ENCODE data around the gene RMDN3. TPM values are rescaled to one million over a fixed set of nuclear protein-coding genes. Genes with fewer than 3 reads are reported as not detected.

Gene RMDN3
- total and polyA plus RNA-seq, 9 of the 15 experiments (the other 6 are each of a cell fraction or from before 2014, with no cell fraction given), result 8.1 to 38.2 (median 25.9) TPM

GRCh38 chr15:40744815-40745152, 10.3 kb downstream of the RMDN3 start:
- TF ChIP-seq FOXM1 (IDR thresholded peaks at IDR 0.05; ENCODE audit: low read depth) (no peak), FOXM1 (CRISPR knock-in tag; IDR thresholded peaks at IDR 0.05; ENCODE audit: low read depth) (no peak), CTCF (IDR thresholded peaks at IDR 0.05 in 2 of 3, conservative IDR thresholded peaks at IDR 0.05 in 1 of 3; ENCODE audit: insufficient read depth in 2 of 3, low read depth in 1 of 3, low read length in 3 of 3) (0 out of 6 replicates have a peak, but pooled peaks of 1 of the 3 experiments have one; percentile 6), PTRF (tag; IDR thresholded peaks at IDR 0.05) (no peak), GMEB1 (CRISPR knock-in tag; IDR thresholded peaks at IDR 0.05) (no peak), GTF2A2 (tag; IDR thresholded peaks at IDR 0.05) (no peak), GTF2F1 (IDR thresholded peaks at IDR 0.05; ENCODE audit: low read depth, low read length) (no peak), RBBP5 (IDR thresholded peaks at IDR 0.05; ENCODE audit: borderline replicate concordance, insufficient read depth, low read length, poor library complexity, severe bottlenecking) (no peak)
- H3K36me3 ChIP-seq (ENCODE audit: control insufficient read depth, insufficient read depth, low read length), result peaks cover 87% of the 10 kb centered on the region
- 78% methylated on average over 3 of the region's 5 CpGs for WGBS (ENCODE audit: insufficient coverage, low coverage, missing lambda C conversion rate)
- H3K9ac ChIP-seq (ENCODE audit: insufficient read depth in 1 of 2, low read depth in 2 of 2, low read length in 2 of 2), result peak overlapping the region in 1 of 2 experiments; percentile 77; a peak in 1 of 4 replicates
- peaks cover 4% of the 10 kb centered on the region; the same call in 1 of the 2 replicates for H4K20me1 ChIP-seq (replicated peaks; ENCODE audit: control insufficient read depth, insufficient read depth, low read length)
- no peaks in the 10 kb centered on the region for H3K9me1 ChIP-seq (ENCODE audit: control insufficient read depth, insufficient read depth, low read length)
- no peak overlapping the region for H3K4me3 ChIP-seq
- DNase-seq (ENCODE audit: extremely low read depth in 1 of 4, low spot score in 3 of 4), result no peak
- CTCF ChIA-PET (ENCODE audit: low intra/inter-chr PET ratio), result no interaction called here
- H3K79me2 ChIP-seq (ENCODE audit: control insufficient read depth, insufficient read depth, low read length), result peaks cover 32% of the 10 kb centered on the region; the same call in 1 of the 3 replicates
- POLR2A ChIA-PET, result interaction anchor here (0.6 to 1.3 kb wide), 8 partner anchors 12 to 272 kb away, joined by 3 to 9 read pairs (median 3); no protein-coding TSS in a partner anchor
- no peak for ATAC-seq
- no TSS peak for BruUV-seq (replicated peaks)
- H3K9me3 ChIP-seq (replicated peaks; ENCODE audit: control insufficient read depth, insufficient read depth, low read depth, low read length), result no peaks in the 10 kb centered on the region
- in situ Hi-C loops (cut with MboI) (no loop called here), intact Hi-C loops (cut with micrococcal nuclease) (no loop called here)
- H3K4me1 ChIP-seq (replicated peaks in 1 of 2; ENCODE audit: control insufficient read depth in 2 of 2, insufficient read depth in 2 of 2, low read length in 2 of 2), result peaks cover 44 to 45% of the 10 kb centered on the region in 2 experiments
- no peak overlapping the region for H3K4me2 ChIP-seq (ENCODE audit: insufficient read depth, low read length)
- no peak for FAIRE-seq
- no peaks in the 10 kb centered on the region for H3K27me3 ChIP-seq (ENCODE audit: control insufficient read depth in 2 of 2, insufficient read depth in 2 of 2, low read length in 2 of 2)
- no peak overlapping the region for H2AFZ ChIP-seq (ENCODE audit: low read depth, low read length)
- H3K27ac ChIP-seq (ENCODE audit: extremely low read depth, low read depth, low read length), result no peak overlapping the region

Data from K562 (cell line).